Measurements from ENCODE around the gene ITGA5. TPM values are rescaled to one million over a fixed set of nuclear protein-coding genes. Genes with fewer than 3 reads are reported as not detected.

ITGA5 gene
- total RNA-seq, 1 experiment from 2014 or later = 49.7 TPM

GRCh38 chr12:54413284-54414190 lies 5.5 kb downstream of the ITGA5 start:
- no peaks in the 10 kb centered on the region for H3K9me2 ChIP-seq (ENCODE audit: insufficient read depth)
- H3K9ac ChIP-seq (ENCODE audit: low read length) = no peak overlapping the region
- DNase-seq (ENCODE audit: low read depth, low spot score) (no peak), ATAC-seq (no peak)
- intact Hi-C loops (cut with micrococcal nuclease) = no loop called here
- no peaks in the 10 kb centered on the region for H3K27me3 ChIP-seq (ENCODE audit: insufficient read depth, low read length)
- no peak for TF ChIP-seq FOSL1 (IDR thresholded peaks at IDR 0.05; ENCODE audit: low read depth)
- TF ChIP-seq TCF7L2 (IDR thresholded peaks at IDR 0.05; ENCODE audit: borderline replicate concordance, extremely low read depth, insufficient read depth, insufficient read length) = no peak
- TF ChIP-seq ZFX (IDR thresholded peaks at IDR 0.05) = no peak
- no peak for TF ChIP-seq EGR1 (IDR thresholded peaks at IDR 0.05; ENCODE audit: low read depth)
- no peak for TF ChIP-seq ZBTB33 (IDR thresholded peaks at IDR 0.05; ENCODE audit: extremely low read depth, insufficient replicate concordance, low read length)
- TF ChIP-seq CEBPB (IDR thresholded peaks at IDR 0.05; ENCODE audit: low read depth) = no peak
- TF ChIP-seq MAX (IDR thresholded peaks at IDR 0.05) = no peak
- no peak for TF ChIP-seq SRF (IDR thresholded peaks at IDR 0.05; ENCODE audit: low read depth)
- TF ChIP-seq REST (IDR thresholded peaks at IDR 0.05; ENCODE audit: low read depth) = no peak
- TF ChIP-seq SIN3A (IDR thresholded peaks at IDR 0.05; ENCODE audit: low read depth) = no peak
- TF ChIP-seq JUND (IDR thresholded peaks at IDR 0.05) = no peak
- TF ChIP-seq POLR2A (IDR thresholded peaks at IDR 0.05; ENCODE audit: borderline replicate concordance, extremely low read depth, insufficient read depth, insufficient read length) = no peak
- no peak for TF ChIP-seq EZH2 (IDR thresholded peaks at IDR 0.05)
- TF ChIP-seq RAD21 (IDR thresholded peaks at IDR 0.05; ENCODE audit: low read depth) = no peak
- no peak for TF ChIP-seq POLR2AphosphoS5 (IDR thresholded peaks at IDR 0.05; ENCODE audit: low read depth, low read length)
- TF ChIP-seq ELF1 (IDR thresholded peaks at IDR 0.05; ENCODE audit: borderline replicate concordance, low read depth) = no peak
- TF ChIP-seq CTCF (IDR thresholded peaks at IDR 0.05 in 2 of 3, conservative IDR thresholded peaks at IDR 0.05 in 1 of 3; ENCODE audit: borderline replicate concordance in 1 of 3, insufficient read depth in 1 of 3, low read depth in 2 of 3, low read length in 2 of 3) = no peak
- no peak for TF ChIP-seq ZNF274 (IDR thresholded peaks at IDR 0.05; ENCODE audit: low read depth, low read length)
- TF ChIP-seq EZH2phosphoT487 (IDR thresholded peaks at IDR 0.05; ENCODE audit: borderline replicate concordance) = no peak
- no peaks in the 10 kb centered on the region for H3K9me3 ChIP-seq (ENCODE audit: control insufficient read depth in 1 of 2, insufficient read depth in 1 of 2, low read depth in 1 of 2, low read length in 2 of 2)
- H3K27ac ChIP-seq (ENCODE audit: low read depth, low read length) = no peak overlapping the region
- no peaks in the 10 kb centered on the region for H4K20me1 ChIP-seq (ENCODE audit: insufficient read depth)
- CTCF ChIA-PET = interaction anchor here (7.1 kb wide), 1 partner anchor 14 kb away, joined by 41 read pairs; no protein-coding TSS in a partner anchor
- RAD21 ChIA-PET (ENCODE audit: low non-redundant PET in 1 of 2, low total read pairs in 2 of 2, uncharacterized antibody in 2 of 2, unreplicated experiment in 2 of 2) = no interaction called here
- no peak overlapping the region for H3K4me3 ChIP-seq (replicated peaks in 1 of 2; ENCODE audit: low read depth in 1 of 2, low read length in 2 of 2)
- H2AFZ ChIP-seq (ENCODE audit: low read depth, low read length, poor library complexity, severe bottlenecking) = no peak overlapping the region
- BruUV-seq (replicated peaks) = no TSS peak
- peaks cover 40% of the 10 kb centered on the region for H3K79me2 ChIP-seq (ENCODE audit: insufficient read depth, low read length)
- H3K4me2 ChIP-seq (ENCODE audit: low read length) = no peak overlapping the region
- POLR2A ChIA-PET = no interaction called here
- peaks cover 8 to 37% of the 10 kb centered on the region in 2 experiments; a peak in 3 of 4 replicates for H3K4me1 ChIP-seq (ENCODE audit: control insufficient read depth in 1 of 2, insufficient read depth in 2 of 2, low read length in 2 of 2)
- peaks cover 3 to 4% of the 10 kb centered on the region in 2 experiments; a peak in 2 of 4 replicates for H3K36me3 ChIP-seq (ENCODE audit: control insufficient read depth in 1 of 2, insufficient read depth in 2 of 2, low read length in 2 of 2)
